HepG2 (cell line): Measurements from ENCODE around the gene NDUFB10. TPM values are rescaled to one million over a fixed set of nuclear protein-coding genes. Genes with fewer than 3 reads are reported as not detected.

ENCODE experiments used
- AKAP8 ChIP-seq: sonication (generic); formaldehyde crosslinking; IDR thresholded peaks from 2 replicates; pipeline ENCODE4 v1.5.1; 2020; ENCODE audit warnings: mild to moderate bottlenecking, missing genetic modification reagents
- CREB1 ChIP-seq, 2 experiments: fragments of 450-650 bp in 1 of 2; IDR thresholded peaks; 2 replicates each; pipeline ENCODE4 v1.6.1; 2016 to 2017; ENCODE audit warnings: control low read depth in 1 of 2, mild to moderate bottlenecking in 1 of 2, missing compliant biosample characterization in 1 of 2, missing genetic modification characterization in 1 of 2
- KAT8 ChIP-seq: IDR thresholded peaks from 2 replicates; pipeline ENCODE4 v1.6.1; 2016; ENCODE audit warnings: missing genetic modification reagents, missing compliant biosample characterization
- KLF6 ChIP-seq: IDR thresholded peaks from 2 replicates; pipeline ENCODE4 v1.8.0; 2016; ENCODE audit warnings: missing biosample characterization, missing genetic modification reagents
- MBNL3 ChIP-seq: fragments of 250-450 bp; sonication (Bioruptor Pico); conservative IDR thresholded peaks from 2 replicates; pipeline ENCODE4 v1.8.0; 2022; ENCODE audit warnings: mild to moderate bottlenecking, inconsistent platforms
- NBN ChIP-seq: fragments of 450-650 bp; conservative IDR thresholded peaks from 2 replicates; pipeline ENCODE4 v1.6.1; 2017
- NFIB ChIP-seq: sonication (generic); formaldehyde crosslinking; IDR thresholded peaks from 2 replicates; pipeline ENCODE4 v1.9.0; 2021; ENCODE audit warnings: missing genetic modification reagents, mild to moderate bottlenecking, borderline replicate concordance
- NKX3-1 ChIP-seq: sonication (generic); formaldehyde crosslinking; IDR thresholded peaks from 2 replicates; pipeline ENCODE4 v1.5.0; 2020; ENCODE audit warnings: missing genetic modification reagents
- RXRA ChIP-seq: sonication (generic); formaldehyde crosslinking; IDR thresholded peaks from 2 replicates; pipeline ENCODE4 v1.5.1; 2020; ENCODE audit warnings: missing genetic modification reagents
- ZBTB1 ChIP-seq: sonication (generic); formaldehyde crosslinking; IDR thresholded peaks from 2 replicates; pipeline ENCODE4 v1.4.0; 2020; ENCODE audit warnings: missing genetic modification reagents, borderline replicate concordance
- ZNF230 ChIP-seq: sonication (generic); formaldehyde crosslinking; IDR thresholded peaks from 2 replicates; pipeline ENCODE4 v1.4.0; 2020; ENCODE audit warnings: mild to moderate bottlenecking, missing genetic modification reagents
- ZNF431 ChIP-seq: sonication (generic); formaldehyde crosslinking; IDR thresholded peaks from 2 replicates; pipeline ENCODE4 v1.9.0; 2022; ENCODE audit warnings: missing genetic modification reagents, low read depth, mild to moderate bottlenecking, borderline replicate concordance
- ZNF816 ChIP-seq: sonication (generic); formaldehyde crosslinking; IDR thresholded peaks from 2 replicates; pipeline ENCODE4 v1.8.0; 2022; ENCODE audit warnings: missing genetic modification reagents, mild to moderate bottlenecking, borderline replicate concordance
- polyA plus RNA-seq, 8 experiments: library from polyadenylated mRNA; depleted of rRNA in 3 of 8; stranded (reverse) in 7 of 8; unstranded in 1 of 8; fragments of >200 nt; fragmentation: Illumina TruSeq in 4 of 8; extraction: Trizol in 4 of 8; gene quantifications; 2 replicates each; pipeline versions ENCODE4 v1.2.1 to v1.2.3, GENCODE V29; 2011 to 2016; ENCODE audit warnings: low read depth in 4 of 8, missing spikeins in 1 of 8, mixed read lengths in 1 of 8; ENCODE audit not compliant: insufficient read depth in 1 of 8
- total RNA-seq, 5 experiments: library from RNA; depleted of rRNA; stranded (reverse); fragments of >200 nt; fragmentation: Illumina TruSeq; extraction: Trizol; gene quantifications; 2 replicates each; pipeline ENCODE4 v1.2.3, GENCODE V29; 2016; ENCODE audit warnings: low read depth in 1 of 5
- TF ChIP-seq, protein P1 (sequence below): sonication (generic); formaldehyde crosslinking; IDR thresholded peaks from 2 replicates; pipeline ENCODE4 v1.4.0; 2020; ENCODE audit warnings: missing genetic modification reagents
- TF ChIP-seq, protein P2 (sequence below): sonication (generic); formaldehyde crosslinking; conservative IDR thresholded peaks from 2 replicates; pipeline ENCODE4 v1.4.0; 2020; ENCODE audit warnings: missing genetic modification reagents
- TF ChIP-seq, protein P3 (sequence below): IDR thresholded peaks from 2 replicates; pipeline ENCODE4 v1.6.1; 2016; ENCODE audit warnings: missing compliant biosample characterization, missing genetic modification reagents, borderline replicate concordance
- TF ChIP-seq, protein P4 (sequence below): sonication (generic); formaldehyde crosslinking; IDR thresholded peaks from 2 replicates; pipeline ENCODE4 v1.5.0; 2020; ENCODE audit warnings: missing genetic modification reagents

The NDUFB10 gene
- total and polyA plus RNA-seq, 2 of the 13 experiments (the other 11 are each of a cell fraction or from before 2014, with no cell fraction given): 68.6 to 157 TPM

GRCh38 chr16:1940273-1941161 is 18.8 kb upstream of the NDUFB10 start (continued):
- TF ChIP-seq ZNF816 (CRISPR knock-in tag): no peak
- TF ChIP-seq ZBTB1 (CRISPR knock-in tag): no peak
- peak; percentile 78; the same call in 1 of the 2 replicates for TF ChIP-seq ZNF230 (CRISPR knock-in tag)
- no peak for TF ChIP-seq ZNF431 (CRISPR knock-in tag)
- TF ChIP-seq CREB1 (IDR thresholded peaks at IDR 0.05): no peak
- TF ChIP-seq CREB1 (CRISPR knock-in tag; IDR thresholded peaks at IDR 0.05): 0 out of 2 replicates have a peak, but pooled peaks have one; percentile 50
- peak; percentile 18; the same call in 1 of the 2 replicates for TF ChIP-seq AKAP8 (CRISPR knock-in tag)
- TF ChIP-seq, protein P1, sequence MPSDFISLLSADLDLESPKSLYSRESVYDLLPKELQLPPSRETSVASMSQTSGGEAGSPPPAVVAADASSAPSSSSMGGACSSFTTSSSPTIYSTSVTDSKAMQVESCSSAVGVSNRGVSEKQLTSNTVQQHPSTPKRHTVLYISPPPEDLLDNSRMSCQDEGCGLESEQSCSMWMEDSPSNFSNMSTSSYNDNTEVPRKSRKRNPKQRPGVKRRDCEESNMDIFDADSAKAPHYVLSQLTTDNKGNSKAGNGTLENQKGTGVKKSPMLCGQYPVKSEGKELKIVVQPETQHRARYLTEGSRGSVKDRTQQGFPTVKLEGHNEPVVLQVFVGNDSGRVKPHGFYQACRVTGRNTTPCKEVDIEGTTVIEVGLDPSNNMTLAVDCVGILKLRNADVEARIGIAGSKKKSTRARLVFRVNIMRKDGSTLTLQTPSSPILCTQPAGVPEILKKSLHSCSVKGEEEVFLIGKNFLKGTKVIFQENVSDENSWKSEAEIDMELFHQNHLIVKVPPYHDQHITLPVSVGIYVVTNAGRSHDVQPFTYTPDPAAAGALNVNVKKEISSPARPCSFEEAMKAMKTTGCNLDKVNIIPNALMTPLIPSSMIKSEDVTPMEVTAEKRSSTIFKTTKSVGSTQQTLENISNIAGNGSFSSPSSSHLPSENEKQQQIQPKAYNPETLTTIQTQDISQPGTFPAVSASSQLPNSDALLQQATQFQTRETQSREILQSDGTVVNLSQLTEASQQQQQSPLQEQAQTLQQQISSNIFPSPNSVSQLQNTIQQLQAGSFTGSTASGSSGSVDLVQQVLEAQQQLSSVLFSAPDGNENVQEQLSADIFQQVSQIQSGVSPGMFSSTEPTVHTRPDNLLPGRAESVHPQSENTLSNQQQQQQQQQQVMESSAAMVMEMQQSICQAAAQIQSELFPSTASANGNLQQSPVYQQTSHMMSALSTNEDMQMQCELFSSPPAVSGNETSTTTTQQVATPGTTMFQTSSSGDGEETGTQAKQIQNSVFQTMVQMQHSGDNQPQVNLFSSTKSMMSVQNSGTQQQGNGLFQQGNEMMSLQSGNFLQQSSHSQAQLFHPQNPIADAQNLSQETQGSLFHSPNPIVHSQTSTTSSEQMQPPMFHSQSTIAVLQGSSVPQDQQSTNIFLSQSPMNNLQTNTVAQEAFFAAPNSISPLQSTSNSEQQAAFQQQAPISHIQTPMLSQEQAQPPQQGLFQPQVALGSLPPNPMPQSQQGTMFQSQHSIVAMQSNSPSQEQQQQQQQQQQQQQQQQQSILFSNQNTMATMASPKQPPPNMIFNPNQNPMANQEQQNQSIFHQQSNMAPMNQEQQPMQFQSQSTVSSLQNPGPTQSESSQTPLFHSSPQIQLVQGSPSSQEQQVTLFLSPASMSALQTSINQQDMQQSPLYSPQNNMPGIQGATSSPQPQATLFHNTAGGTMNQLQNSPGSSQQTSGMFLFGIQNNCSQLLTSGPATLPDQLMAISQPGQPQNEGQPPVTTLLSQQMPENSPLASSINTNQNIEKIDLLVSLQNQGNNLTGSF: peak; percentile 49
- no peak for TF ChIP-seq NKX3-1
- TF ChIP-seq NBN: no peak
- peak; percentile 79 for TF ChIP-seq RXRA
- TF ChIP-seq, protein P2, sequence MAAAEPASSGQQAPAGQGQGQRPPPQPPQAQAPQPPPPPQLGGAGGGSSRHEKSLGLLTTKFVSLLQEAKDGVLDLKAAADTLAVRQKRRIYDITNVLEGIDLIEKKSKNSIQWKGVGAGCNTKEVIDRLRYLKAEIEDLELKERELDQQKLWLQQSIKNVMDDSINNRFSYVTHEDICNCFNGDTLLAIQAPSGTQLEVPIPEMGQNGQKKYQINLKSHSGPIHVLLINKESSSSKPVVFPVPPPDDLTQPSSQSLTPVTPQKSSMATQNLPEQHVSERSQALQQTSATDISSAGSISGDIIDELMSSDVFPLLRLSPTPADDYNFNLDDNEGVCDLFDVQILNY (CRISPR knock-in tag): no peak
- TF ChIP-seq, protein P3, sequence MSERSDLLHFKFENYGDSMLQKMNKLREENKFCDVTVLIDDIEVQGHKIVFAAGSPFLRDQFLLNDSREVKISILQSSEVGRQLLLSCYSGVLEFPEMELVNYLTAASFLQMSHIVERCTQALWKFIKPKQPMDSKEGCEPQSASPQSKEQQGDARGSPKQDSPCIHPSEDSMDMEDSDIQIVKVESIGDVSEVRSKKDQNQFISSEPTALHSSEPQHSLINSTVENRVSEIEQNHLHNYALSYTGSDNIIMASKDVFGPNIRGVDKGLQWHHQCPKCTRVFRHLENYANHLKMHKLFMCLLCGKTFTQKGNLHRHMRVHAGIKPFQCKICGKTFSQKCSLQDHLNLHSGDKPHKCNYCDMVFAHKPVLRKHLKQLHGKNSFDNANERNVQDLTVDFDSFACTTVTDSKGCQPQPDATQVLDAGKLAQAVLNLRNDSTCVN (CRISPR knock-in tag): peak; percentile 69
- no peak for TF ChIP-seq NFIB (CRISPR knock-in tag)
- no peak for TF ChIP-seq MBNL3
- no peak for TF ChIP-seq KLF6
- TF ChIP-seq, protein P4, sequence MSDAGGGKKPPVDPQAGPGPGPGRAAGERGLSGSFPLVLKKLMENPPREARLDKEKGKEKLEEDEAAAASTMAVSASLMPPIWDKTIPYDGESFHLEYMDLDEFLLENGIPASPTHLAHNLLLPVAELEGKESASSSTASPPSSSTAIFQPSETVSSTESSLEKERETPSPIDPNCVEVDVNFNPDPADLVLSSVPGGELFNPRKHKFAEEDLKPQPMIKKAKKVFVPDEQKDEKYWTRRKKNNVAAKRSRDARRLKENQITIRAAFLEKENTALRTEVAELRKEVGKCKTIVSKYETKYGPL (CRISPR knock-in tag): 0 out of 2 replicates have a peak, but pooled peaks have one; percentile 11
- TF ChIP-seq KAT8 (CRISPR knock-in tag): peak; percentile 69
